ENCODE data around the gene CCDC18. TPM values are rescaled to one million over a fixed set of nuclear protein-coding genes. Genes with fewer than 3 reads are reported as not detected.

CCDC18 gene
- total and polyA plus RNA-seq, 2 experiments from 2014 or later: 16.3 to 47.9 TPM

- H3K4me1 ChIP-seq (ENCODE audit: insufficient read depth): no peaks in the 10 kb centered on the region
Measured at GRCh38 chr1:93137604-93138292, 42.8 kb upstream of the CCDC18 start.

More at GRCh38 chr1:93137604-93138292, 42.8 kb upstream of the CCDC18 start:
- Histone ChIP-seq H4K20me1 (replicated peaks; ENCODE audit: insufficient read depth) (peaks cover 11% of the 10 kb centered on the region; the same call in 1 of the 2 replicates), H3K36me3 (ENCODE audit: insufficient read depth) (peaks cover 58% of the 10 kb centered on the region), H3K4me2 (no peak overlapping the region), H3K27me3 (ENCODE audit: insufficient read depth) (no peaks in the 10 kb centered on the region), H2AFZ (no peak overlapping the region), H3F3A (replicated peaks; ENCODE audit: low read depth) (no peaks in the 10 kb centered on the region; the same call in 1 of the 2 replicates), H3K4me3 (no peak overlapping the region), H3K79me2 (replicated peaks; ENCODE audit: insufficient read depth) (peaks cover 9% of the 10 kb centered on the region), H3K27ac (ENCODE audit: low read depth) (no peak overlapping the region), H3K9me2 (ENCODE audit: insufficient read depth) (no peaks in the 10 kb centered on the region)
- ATAC-seq: no peak
- Mint-ChIP-seq H3K4me1 (no peaks in the 10 kb centered on the region), H3K9me3 (no peaks in the 10 kb centered on the region), H3K36me3 (ENCODE audit: low read depth) (peaks cover 73% of the 10 kb centered on the region), H3K27me3 (ENCODE audit: insufficient read depth, low read depth, poor library complexity) (no peaks in the 10 kb centered on the region), H3K27ac (no peak overlapping the region), H3K4me3 (no peak overlapping the region)
- TF ChIP-seq REST (IDR thresholded peaks at IDR 0.05; ENCODE audit: unreplicated experiment) (no peak), NANOG (IDR thresholded peaks at IDR 0.05; ENCODE audit: borderline replicate concordance) (no peak), ZNF114 (CRISPR knock-in tag; IDR thresholded peaks at IDR 0.05) (no peak), CREB1 (CRISPR knock-in tag; IDR thresholded peaks at IDR 0.05; ENCODE audit: low read depth) (no peak), ZNF331 (CRISPR knock-in tag; IDR thresholded peaks at IDR 0.05; ENCODE audit: low read depth) (no peak), CTCF (conservative IDR thresholded peaks at IDR 0.05; ENCODE audit: low read depth in 2 of 2) (no peak), ETS1 (IDR thresholded peaks at IDR 0.05) (no peak), POLR2AphosphoS5 (IDR thresholded peaks at IDR 0.05; ENCODE audit: low read depth) (no peak), EZH2 (IDR thresholded peaks at IDR 0.05; ENCODE audit: low read depth, unreplicated experiment) (no peak)
- no peak for DNase-seq (ENCODE audit: low spot score)
